DOHH2 (cell line): ENCODE results near the gene TIMM21.

Experiments used
- H3F3A ChIP-seq: fragments of 200-600 bp; sonication (generic), shearing (Covaris generic); 2 replicates; pipeline ENCODE4 v1.6.0; 2016; ENCODE audit warnings: antibody characterized with exemption, mild to moderate bottlenecking; ENCODE audit not compliant: control insufficient read depth, insufficient read depth
- H3K27ac ChIP-seq: fragments of 200-600 bp; sonication (generic); 2 replicates; pipeline ENCODE4 v1.5.1; 2014; ENCODE audit warnings: low read depth, mild to moderate bottlenecking, low read length, moderate library complexity
- H3K27me3 ChIP-seq: fragments of 200-600 bp; sonication (generic); 2 replicates; pipeline ENCODE4 v1.6.1; 2014; ENCODE audit warnings: mild to moderate bottlenecking, low read length, mixed read lengths; ENCODE audit not compliant: control insufficient read depth
- H3K36me3 ChIP-seq: fragments of 200-600 bp; sonication (generic); 2 replicates; pipeline ENCODE4 v1.6.1; 2014; ENCODE audit warnings: mild to moderate bottlenecking, low read length, moderate library complexity, mixed read lengths; ENCODE audit not compliant: control insufficient read depth
- H3K4me1 ChIP-seq: fragments of 200-600 bp; sonication (generic); 2 replicates; pipeline ENCODE4 v1.6.1; 2014; ENCODE audit warnings: mild to moderate bottlenecking, low read length, mixed read lengths; ENCODE audit not compliant: control insufficient read depth
- H3K4me2 ChIP-seq: fragments of 200-600 bp; sonication (generic); 2 replicates; pipeline ENCODE4 v1.6.0; 2014; ENCODE audit warnings: mild to moderate bottlenecking, low read length, moderate library complexity
- H3K4me3 ChIP-seq: fragments of 200-600 bp; sonication (generic); 2 replicates; pipeline ENCODE4 v1.5.1; 2014; ENCODE audit warnings: mild to moderate bottlenecking, low read length, mixed read lengths
- H3K79me2 ChIP-seq: fragments of 200-600 bp; sonication (generic); 2 replicates; pipeline ENCODE4 v1.6.1; 2014; ENCODE audit warnings: mild to moderate bottlenecking, low read length, mixed read lengths; ENCODE audit not compliant: control insufficient read depth
- H3K9me2 ChIP-seq: fragments of 200-600 bp; sonication (generic); replicated peaks from 2 replicates; pipeline ENCODE4 v1.6.1; 2014; ENCODE audit warnings: mild to moderate bottlenecking, low read length, mixed read lengths; ENCODE audit not compliant: control insufficient read depth
- H3K9me3 ChIP-seq: fragments of 200-600 bp; sonication (generic); 2 replicates; pipeline ENCODE4 v1.6.1; 2014; ENCODE audit warnings: antibody characterized with exemption, low read length, mixed read lengths; ENCODE audit not compliant: control insufficient read depth, insufficient read depth
- H4K20me1 ChIP-seq: fragments of 200-600 bp; sonication (generic); 2 replicates; pipeline ENCODE4 v1.6.0; 2014; ENCODE audit warnings: low read depth, mild to moderate bottlenecking, antibody characterized with exemption, low read length, moderate library complexity; ENCODE audit not compliant: control insufficient read depth, insufficient read depth
- CTCF ChIP-seq: fragments of 200-600 bp; sonication (generic); IDR thresholded peaks from one replicate; pipeline ENCODE4 v1.5.1; 2014; ENCODE audit warnings: antibody characterized with exemption, mild to moderate bottlenecking, low read depth, low read length; ENCODE audit not compliant: poor library complexity, severe bottlenecking
- EZH2phosphoT487 ChIP-seq: fragments of 200-600 bp; sonication (generic); IDR thresholded peaks from 2 replicates; pipeline ENCODE4 v1.6.1; 2017; ENCODE audit warnings: borderline replicate concordance, mild to moderate bottlenecking, antibody characterized with exemption, low read length, moderate library complexity, mixed read lengths

TIMM21 gene

GRCh38 chr18:74147779-74148542 is at the start of gene TIMM21, which contains the start of gene FBXO15:
Gene TIMM21, plus strand, starts transcription at chr18:74148523. Its CDS starts 286 bp downstream, at chr18:74148809.
Gene FBXO15, minus strand, starts transcription at chr18:74147834. Its CDS starts 49 bp downstream, at chr18:74147785.
- H3K27ac ChIP-seq, result peak within 1 kb of the TSS; percentile 92

GRCh38 chr18:74108460-74108859 is 39.9 kb upstream of the TIMM21 start:
- H3F3A ChIP-seq, result no peaks in the 10 kb centered on the region
- H3K27me3 ChIP-seq, result no peaks in the 10 kb centered on the region
- no peak overlapping the region for H3K4me3 ChIP-seq
- TF ChIP-seq EZH2phosphoT487 (no peak), CTCF (no peak)
- H3K79me2 ChIP-seq, result no peaks in the 10 kb centered on the region
- H3K9me2 ChIP-seq, result no peaks in the 10 kb centered on the region
- H4K20me1 ChIP-seq, result no peaks in the 10 kb centered on the region
- H3K4me1 ChIP-seq, result no peaks in the 10 kb centered on the region
- H3K4me2 ChIP-seq, result no peak overlapping the region
- H3K9me3 ChIP-seq, result no peaks in the 10 kb centered on the region
- H3K27ac ChIP-seq, result no peak overlapping the region
- H3K36me3 ChIP-seq, result no peaks in the 10 kb centered on the region

More at GRCh38 chr18:74147779-74148542, at the start of gene TIMM21, which contains the start of gene FBXO15:
- no peaks in the 10 kb centered on the region for H3K9me2 ChIP-seq
- peaks cover 8% of the 10 kb centered on the region; the same call in 1 of the 2 replicates for H4K20me1 ChIP-seq
- peaks cover 42% of the 10 kb centered on the region for H3K36me3 ChIP-seq
- peaks cover 46% of the 10 kb centered on the region for H3K79me2 ChIP-seq
- H3K4me2 ChIP-seq, result peak within 1 kb of the TSS; percentile 94
- no peaks in the 10 kb centered on the region for H3F3A ChIP-seq
- H3K4me3 ChIP-seq, result peak within 1 kb of the TSS; percentile 92
- H3K4me1 ChIP-seq, result peaks cover 35% of the 10 kb centered on the region
- H3K27me3 ChIP-seq, result peaks cover 3% of the 10 kb centered on the region; the same call in 1 of the 2 replicates
- TF ChIP-seq EZH2phosphoT487, result no peak
- no peaks in the 10 kb centered on the region for H3K9me3 ChIP-seq

GRCh38 chr18:74110149-74110548 is 38.2 kb upstream of the TIMM21 start:
- TF ChIP-seq CTCF, result no peak
- no peak for TF ChIP-seq EZH2phosphoT487
- Histone ChIP-seq H3K9me2 (no peaks in the 10 kb centered on the region), H4K20me1 (no peaks in the 10 kb centered on the region), H3K36me3 (no peaks in the 10 kb centered on the region), H3K27me3 (no peaks in the 10 kb centered on the region; the same call in 1 of the 2 replicates), H3F3A (no peaks in the 10 kb centered on the region), H3K27ac (no peak overlapping the region), H3K4me1 (no peaks in the 10 kb centered on the region), H3K79me2 (no peaks in the 10 kb centered on the region), H3K4me2 (no peak overlapping the region), H3K4me3 (no peak overlapping the region), H3K9me3 (no peaks in the 10 kb centered on the region)

- Histone ChIP-seq H3K4me2 (no peak overlapping the region), H3F3A (no peaks in the 10 kb centered on the region), H3K9me2 (no peaks in the 10 kb centered on the region)
These were observed 37.3 kb upstream of the TIMM21 start for GRCh38 chr18:74110976-74111375.

More at GRCh38 chr18:74110976-74111375, 37.3 kb upstream of the TIMM21 start:
- Histone ChIP-seq H3K27me3 (no peaks in the 10 kb centered on the region; the same call in 1 of the 2 replicates), H3K27ac (no peak overlapping the region), H3K4me1 (no peaks in the 10 kb centered on the region), H3K36me3 (no peaks in the 10 kb centered on the region), H4K20me1 (no peaks in the 10 kb centered on the region), H3K4me3 (no peak overlapping the region), H3K79me2 (no peaks in the 10 kb centered on the region), H3K9me3 (no peaks in the 10 kb centered on the region)
- TF ChIP-seq CTCF, result no peak
- TF ChIP-seq EZH2phosphoT487, result no peak
